Liver (tissue), 3 donors: ENCODE results near the gene SLC25A48.

Experiments
- ATF3 ChIP-seq: IDR thresholded peaks from 2 replicates; pipeline ENCODE4 v1.6.1; 2016; ENCODE audit warnings: antibody characterized with exemption
- CTCF ChIP-seq: fragments of 150-350 bp; IDR thresholded peaks from 2 replicates; pipeline ENCODE4 v1.5.1; 2017; ENCODE audit warnings: improper control_type of control experiment, low read depth, low read length; ENCODE audit not compliant: missing input control
- EGR1 ChIP-seq, 2 donors: IDR thresholded peaks; 2 replicates each; pipeline ENCODE4 v1.6.1; 2016 to 2018; ENCODE audit warnings: antibody characterized with exemption in 2 of 2, low read depth in 2 of 2
- HNF4A ChIP-seq, 2 donors: conservative IDR thresholded peaks; 2 replicates each; pipeline ENCODE4 v1.6.1; 2016; ENCODE audit warnings: antibody characterized with exemption in 2 of 2, mild to moderate bottlenecking in 2 of 2
- HNF4G ChIP-seq: IDR thresholded peaks from 2 replicates; pipeline ENCODE4 v1.6.1; 2016; ENCODE audit warnings: antibody characterized with exemption
- JUND ChIP-seq, 2 donors: IDR thresholded peaks; 2 replicates each; pipeline ENCODE4 v1.6.1; 2016; ENCODE audit warnings: antibody characterized with exemption in 2 of 2
- MAX ChIP-seq: IDR thresholded peaks from 2 replicates; pipeline ENCODE4 v1.6.1; 2016; ENCODE audit warnings: antibody characterized with exemption
- REST ChIP-seq: IDR thresholded peaks from 2 replicates; pipeline ENCODE4 v1.6.1; 2016; ENCODE audit warnings: antibody characterized with exemption, mild to moderate bottlenecking
- RXRA ChIP-seq, 2 donors: IDR thresholded peaks; 2 replicates each; pipeline ENCODE4 v1.6.1; 2017 to 2018; ENCODE audit warnings: antibody characterized with exemption in 2 of 2, mild to moderate bottlenecking in 1 of 2
- SP1 ChIP-seq: IDR thresholded peaks from 2 replicates; pipeline ENCODE4 v1.6.1; 2018; ENCODE audit warnings: antibody characterized with exemption, mild to moderate bottlenecking
- YY1 ChIP-seq: IDR thresholded peaks from 2 replicates; pipeline ENCODE4 v1.6.1; 2016; ENCODE audit warnings: antibody characterized with exemption, mild to moderate bottlenecking
- ZBTB33 ChIP-seq: IDR thresholded peaks from 2 replicates; pipeline ENCODE4 v1.6.1; 2016; ENCODE audit warnings: antibody characterized with exemption
- donor health status: healthy.
- donor health status: healthy.

- no peak for TF ChIP-seq MAX
- no peak for TF ChIP-seq HNF4A (conservative IDR thresholded peaks at IDR 0.05)
- TF ChIP-seq HNF4G, result no peak
- TF ChIP-seq ZBTB33, result no peak
- TF ChIP-seq CTCF, result no peak
- no peak for TF ChIP-seq ATF3
- TF ChIP-seq RXRA (IDR thresholded peaks at IDR 0.05), result no peak
- TF ChIP-seq JUND (IDR thresholded peaks at IDR 0.05), result no peak
- TF ChIP-seq REST, result no peak
- no peak for TF ChIP-seq SP1
- TF ChIP-seq YY1, result no peak
- TF ChIP-seq EGR1 (IDR thresholded peaks at IDR 0.05; ENCODE audit: low read depth in 2 of 2), result no peak
These were observed 6.5 kb downstream of the SLC25A48 start for GRCh38 chr5:135840959-135841358.
